HepG2 (cell line): ENCODE measurements around the gene APOC1. TPM values are rescaled to one million over a fixed set of nuclear protein-coding genes. Genes with fewer than 3 reads are reported as not detected.

Experiments used
- CAMTA2 ChIP-seq: sonication (generic); formaldehyde crosslinking; IDR thresholded peaks from 2 replicates; pipeline ENCODE4 v1.4.0; 2020; ENCODE audit warnings: mild to moderate bottlenecking, missing genetic modification reagents, borderline replicate concordance
- CHD4 ChIP-seq: fragments of 200-600 bp; sonication (generic); IDR thresholded peaks from 2 replicates; pipeline ENCODE4 v1.7.0; 2017; ENCODE audit warnings: mild to moderate bottlenecking, low read length, borderline replicate concordance
- IRF9 ChIP-seq: sonication (generic); formaldehyde crosslinking; IDR thresholded peaks from 2 replicates; pipeline ENCODE4 v1.8.0; 2022; ENCODE audit warnings: missing genetic modification reagents, mild to moderate bottlenecking, borderline replicate concordance
- MLLT10 ChIP-seq: sonication (generic); formaldehyde crosslinking; IDR thresholded peaks from 2 replicates; pipeline ENCODE4 v1.4.0; 2020; ENCODE audit warnings: missing genetic modification reagents
- POLR2A ChIP-seq, 2 experiments: IDR thresholded peaks; 2 replicates each; pipeline ENCODE4 v1.6.1; 2011; ENCODE audit warnings: low read depth in 2 of 2, low read length in 2 of 2, mild to moderate bottlenecking in 1 of 2, moderate library complexity in 1 of 2; ENCODE audit not compliant: insufficient read depth in 1 of 2
- TRIM22 ChIP-seq: fragments of 450-650 bp; IDR thresholded peaks from 2 replicates; pipeline ENCODE4 v1.6.1; 2017
- ZMYM3 ChIP-seq: sonication (generic); formaldehyde crosslinking; IDR thresholded peaks from 2 replicates; pipeline ENCODE4 v1.5.1; 2020; ENCODE audit warnings: mild to moderate bottlenecking, missing genetic modification reagents
- polyA plus RNA-seq, 8 experiments: library from polyadenylated mRNA; depleted of rRNA in 3 of 8; stranded (reverse) in 7 of 8; unstranded in 1 of 8; fragments of >200 nt; fragmentation: Illumina TruSeq in 4 of 8; extraction: Trizol in 4 of 8; gene quantifications; 2 replicates each; pipeline versions ENCODE4 v1.2.1 to v1.2.3, GENCODE V29; 2011 to 2016; ENCODE audit warnings: low read depth in 4 of 8, missing spikeins in 1 of 8, mixed read lengths in 1 of 8; ENCODE audit not compliant: insufficient read depth in 1 of 8
- total RNA-seq, 5 experiments: library from RNA; depleted of rRNA; stranded (reverse); fragments of >200 nt; fragmentation: Illumina TruSeq; extraction: Trizol; gene quantifications; 2 replicates each; pipeline ENCODE4 v1.2.3, GENCODE V29; 2016; ENCODE audit warnings: low read depth in 1 of 5
- TF ChIP-seq, protein P1 (sequence below): sonication (generic); formaldehyde crosslinking; IDR thresholded peaks from 2 replicates; pipeline ENCODE4 v1.4.0; 2020; ENCODE audit warnings: missing genetic modification reagents
- TF ChIP-seq, protein P2 (sequence below), 2 experiments: sonication (generic) in 1 of 2; formaldehyde crosslinking in 1 of 2; IDR thresholded peaks; 2 replicates each; pipeline versions ENCODE4 v1.4.0 to v1.6.1; 2016 to 2020; ENCODE audit warnings: borderline replicate concordance in 1 of 2, low read depth in 1 of 2, mild to moderate bottlenecking in 1 of 2, missing genetic modification reagents in 1 of 2
- TF ChIP-seq, protein P3 (sequence below): sonication (generic); formaldehyde crosslinking; IDR thresholded peaks from 2 replicates; pipeline ENCODE4 v1.4.0; 2020; ENCODE audit warnings: missing genetic modification reagents
- TF ChIP-seq, protein P4 (sequence below): sonication (generic); formaldehyde crosslinking; IDR thresholded peaks from 2 replicates; pipeline ENCODE4 v1.5.1; 2020; ENCODE audit warnings: mild to moderate bottlenecking, missing genetic modification reagents, moderate library complexity

Gene APOC1
- total and polyA plus RNA-seq, 2 of the 13 experiments (the other 11 are each of a cell fraction or from before 2014, with no cell fraction given), result 600 to 1,235 TPM

DNA sequence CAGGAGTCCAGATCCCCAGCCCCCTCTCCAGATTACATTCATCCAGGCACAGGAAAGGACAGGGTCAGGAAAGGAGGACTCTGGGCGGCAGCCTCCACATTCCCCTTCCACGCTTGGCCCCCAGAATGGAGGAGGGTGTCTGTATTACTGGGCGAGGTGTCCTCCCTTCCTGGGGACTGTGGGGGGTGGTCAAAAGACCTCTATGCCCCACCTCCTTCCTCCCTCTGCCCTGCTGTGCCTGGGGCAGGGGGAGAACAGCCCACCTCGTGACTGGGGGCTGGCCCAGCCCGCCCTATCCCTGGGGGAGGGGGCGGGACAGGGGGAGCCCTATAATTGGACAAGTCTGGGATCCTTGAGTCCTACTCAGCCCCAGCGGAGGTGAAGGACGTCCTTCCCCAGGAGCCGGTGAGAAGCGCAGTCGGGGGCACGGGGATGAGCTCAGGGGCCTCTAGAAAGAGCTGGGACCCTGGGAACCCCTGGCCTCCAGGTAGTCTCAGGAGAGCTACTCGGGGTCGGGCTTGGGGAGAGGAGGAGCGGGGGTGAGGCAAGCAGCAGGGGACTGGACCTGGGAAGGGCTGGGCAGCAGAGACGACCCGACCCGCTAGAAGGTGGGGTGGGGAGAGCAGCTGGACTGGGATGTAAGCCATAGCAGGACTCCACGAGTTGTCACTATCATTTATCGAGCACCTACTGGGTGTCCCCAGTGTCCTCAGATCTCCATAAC, 8.8 kb upstream of the APOC1 start, which contains the start of gene APOE (continued):
- TF ChIP-seq, protein P1, sequence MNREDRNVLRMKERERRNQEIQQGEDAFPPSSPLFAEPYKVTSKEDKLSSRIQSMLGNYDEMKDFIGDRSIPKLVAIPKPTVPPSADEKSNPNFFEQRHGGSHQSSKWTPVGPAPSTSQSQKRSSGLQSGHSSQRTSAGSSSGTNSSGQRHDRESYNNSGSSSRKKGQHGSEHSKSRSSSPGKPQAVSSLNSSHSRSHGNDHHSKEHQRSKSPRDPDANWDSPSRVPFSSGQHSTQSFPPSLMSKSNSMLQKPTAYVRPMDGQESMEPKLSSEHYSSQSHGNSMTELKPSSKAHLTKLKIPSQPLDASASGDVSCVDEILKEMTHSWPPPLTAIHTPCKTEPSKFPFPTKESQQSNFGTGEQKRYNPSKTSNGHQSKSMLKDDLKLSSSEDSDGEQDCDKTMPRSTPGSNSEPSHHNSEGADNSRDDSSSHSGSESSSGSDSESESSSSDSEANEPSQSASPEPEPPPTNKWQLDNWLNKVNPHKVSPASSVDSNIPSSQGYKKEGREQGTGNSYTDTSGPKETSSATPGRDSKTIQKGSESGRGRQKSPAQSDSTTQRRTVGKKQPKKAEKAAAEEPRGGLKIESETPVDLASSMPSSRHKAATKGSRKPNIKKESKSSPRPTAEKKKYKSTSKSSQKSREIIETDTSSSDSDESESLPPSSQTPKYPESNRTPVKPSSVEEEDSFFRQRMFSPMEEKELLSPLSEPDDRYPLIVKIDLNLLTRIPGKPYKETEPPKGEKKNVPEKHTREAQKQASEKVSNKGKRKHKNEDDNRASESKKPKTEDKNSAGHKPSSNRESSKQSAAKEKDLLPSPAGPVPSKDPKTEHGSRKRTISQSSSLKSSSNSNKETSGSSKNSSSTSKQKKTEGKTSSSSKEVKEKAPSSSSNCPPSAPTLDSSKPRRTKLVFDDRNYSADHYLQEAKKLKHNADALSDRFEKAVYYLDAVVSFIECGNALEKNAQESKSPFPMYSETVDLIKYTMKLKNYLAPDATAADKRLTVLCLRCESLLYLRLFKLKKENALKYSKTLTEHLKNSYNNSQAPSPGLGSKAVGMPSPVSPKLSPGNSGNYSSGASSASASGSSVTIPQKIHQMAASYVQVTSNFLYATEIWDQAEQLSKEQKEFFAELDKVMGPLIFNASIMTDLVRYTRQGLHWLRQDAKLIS, result 0 out of 2 replicates have a peak, but pooled peaks have one; percentile 14
- TF ChIP-seq TRIM22 (no peak), POLR2A (IDR thresholded peaks at IDR 0.05; ENCODE audit: insufficient read depth in 1 of 2, low read depth in 2 of 2, low read length in 2 of 2) (peak; percentile 70 to 89), CAMTA2 (CRISPR knock-in tag) (no peak), MLLT10 (CRISPR knock-in tag) (no peak), IRF9 (0 out of 2 replicates have a peak, but pooled peaks have one; percentile 32), ZMYM3 (CRISPR knock-in tag) (no peak), CHD4 (no peak)
- TF ChIP-seq, protein P2, sequence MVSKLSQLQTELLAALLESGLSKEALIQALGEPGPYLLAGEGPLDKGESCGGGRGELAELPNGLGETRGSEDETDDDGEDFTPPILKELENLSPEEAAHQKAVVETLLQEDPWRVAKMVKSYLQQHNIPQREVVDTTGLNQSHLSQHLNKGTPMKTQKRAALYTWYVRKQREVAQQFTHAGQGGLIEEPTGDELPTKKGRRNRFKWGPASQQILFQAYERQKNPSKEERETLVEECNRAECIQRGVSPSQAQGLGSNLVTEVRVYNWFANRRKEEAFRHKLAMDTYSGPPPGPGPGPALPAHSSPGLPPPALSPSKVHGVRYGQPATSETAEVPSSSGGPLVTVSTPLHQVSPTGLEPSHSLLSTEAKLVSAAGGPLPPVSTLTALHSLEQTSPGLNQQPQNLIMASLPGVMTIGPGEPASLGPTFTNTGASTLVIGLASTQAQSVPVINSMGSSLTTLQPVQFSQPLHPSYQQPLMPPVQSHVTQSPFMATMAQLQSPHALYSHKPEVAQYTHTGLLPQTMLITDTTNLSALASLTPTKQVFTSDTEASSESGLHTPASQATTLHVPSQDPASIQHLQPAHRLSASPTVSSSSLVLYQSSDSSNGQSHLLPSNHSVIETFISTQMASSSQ (IDR thresholded peaks at IDR 0.05; ENCODE audit: low read depth), result no peak
- TF ChIP-seq, protein P2 (CRISPR knock-in tag; IDR thresholded peaks at IDR 0.05; ENCODE audit: borderline replicate concordance), result peak; percentile 55; the same call in 1 of the 2 replicates
- TF ChIP-seq, protein P3, sequence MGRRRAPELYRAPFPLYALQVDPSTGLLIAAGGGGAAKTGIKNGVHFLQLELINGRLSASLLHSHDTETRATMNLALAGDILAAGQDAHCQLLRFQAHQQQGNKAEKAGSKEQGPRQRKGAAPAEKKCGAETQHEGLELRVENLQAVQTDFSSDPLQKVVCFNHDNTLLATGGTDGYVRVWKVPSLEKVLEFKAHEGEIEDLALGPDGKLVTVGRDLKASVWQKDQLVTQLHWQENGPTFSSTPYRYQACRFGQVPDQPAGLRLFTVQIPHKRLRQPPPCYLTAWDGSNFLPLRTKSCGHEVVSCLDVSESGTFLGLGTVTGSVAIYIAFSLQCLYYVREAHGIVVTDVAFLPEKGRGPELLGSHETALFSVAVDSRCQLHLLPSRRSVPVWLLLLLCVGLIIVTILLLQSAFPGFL, result no peak
- TF ChIP-seq, protein P4, sequence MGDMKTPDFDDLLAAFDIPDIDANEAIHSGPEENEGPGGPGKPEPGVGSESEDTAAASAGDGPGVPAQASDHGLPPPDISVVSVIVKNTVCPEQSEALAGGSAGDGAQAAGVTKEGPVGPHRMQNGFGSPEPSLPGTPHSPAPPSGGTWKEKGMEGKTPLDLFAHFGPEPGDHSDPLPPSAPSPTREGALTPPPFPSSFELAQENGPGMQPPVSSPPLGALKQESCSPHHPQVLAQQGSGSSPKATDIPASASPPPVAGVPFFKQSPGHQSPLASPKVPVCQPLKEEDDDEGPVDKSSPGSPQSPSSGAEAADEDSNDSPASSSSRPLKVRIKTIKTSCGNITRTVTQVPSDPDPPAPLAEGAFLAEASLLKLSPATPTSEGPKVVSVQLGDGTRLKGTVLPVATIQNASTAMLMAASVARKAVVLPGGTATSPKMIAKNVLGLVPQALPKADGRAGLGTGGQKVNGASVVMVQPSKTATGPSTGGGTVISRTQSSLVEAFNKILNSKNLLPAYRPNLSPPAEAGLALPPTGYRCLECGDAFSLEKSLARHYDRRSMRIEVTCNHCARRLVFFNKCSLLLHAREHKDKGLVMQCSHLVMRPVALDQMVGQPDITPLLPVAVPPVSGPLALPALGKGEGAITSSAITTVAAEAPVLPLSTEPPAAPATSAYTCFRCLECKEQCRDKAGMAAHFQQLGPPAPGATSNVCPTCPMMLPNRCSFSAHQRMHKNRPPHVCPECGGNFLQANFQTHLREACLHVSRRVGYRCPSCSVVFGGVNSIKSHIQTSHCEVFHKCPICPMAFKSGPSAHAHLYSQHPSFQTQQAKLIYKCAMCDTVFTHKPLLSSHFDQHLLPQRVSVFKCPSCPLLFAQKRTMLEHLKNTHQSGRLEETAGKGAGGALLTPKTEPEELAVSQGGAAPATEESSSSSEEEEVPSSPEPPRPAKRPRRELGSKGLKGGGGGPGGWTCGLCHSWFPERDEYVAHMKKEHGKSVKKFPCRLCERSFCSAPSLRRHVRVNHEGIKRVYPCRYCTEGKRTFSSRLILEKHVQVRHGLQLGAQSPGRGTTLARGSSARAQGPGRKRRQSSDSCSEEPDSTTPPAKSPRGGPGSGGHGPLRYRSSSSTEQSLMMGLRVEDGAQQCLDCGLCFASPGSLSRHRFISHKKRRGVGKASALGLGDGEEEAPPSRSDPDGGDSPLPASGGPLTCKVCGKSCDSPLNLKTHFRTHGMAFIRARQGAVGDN (CRISPR knock-in tag), result peak; percentile 78
